Heart left ventricle (tissue), 13 donors: Measurements from ENCODE around the gene MARCHF3.

Experiments used
- CTCF ChIP-seq, 12 donors: fragments of 200-600 bp; sonication (generic) in 4 of 12; IDR thresholded peaks; one replicate each; pipeline versions ENCODE4 v1.5.0 to v1.8.0; 2018 to 2022; ENCODE audit warnings: antibody characterized with exemption in 12 of 12, mild to moderate bottlenecking in 5 of 12
- POLR2A ChIP-seq, 2 donors: fragments of 450-650 bp; IDR thresholded peaks; one replicate each; pipeline ENCODE4 v1.6.1; 2017; ENCODE audit warnings: antibody characterized with exemption in 2 of 2, mild to moderate bottlenecking in 2 of 2, moderate library complexity in 2 of 2
- donor health status: ischemic (EF 13 %, LVEDD 7.1; RV severe dilation, severe dysfunction).
- donor health status: DM: no; HTN: yes; CAD: no.
- donor health status: DM: no; HTN: no; CAD: no.
- donor health status: ischemic (EF 25% LVEDD 6.9; RV normal size, moderate dysfunction).
- donor health status: ischemic (EF 25% LVEDD 5.7; RV mildly dilated, moderate dysfunction).
- donor health status: ischemic (EF 35%, LVEDD 5.7; RV mildly dilated, moderate dysfunction).
- donor health status: nonischemic (EF 11% LVEDD 7.7; RV severe dilation, severe dysfunction).
- donor health status: DM: yes; HTN: yes; CAD: no.
- donor health status: PGD.
- donor health status: ischemic (EF 29% LVEDD 5.4; RV normal size, mild dysfunction).
- donor health status: nonischemic (EF 23%, LVEDD 6.1; RV moderate dilation, normal function).

- no peak for TF ChIP-seq CTCF (IDR thresholded peaks at IDR 0.05)
- no peak for TF ChIP-seq POLR2A (IDR thresholded peaks at IDR 0.05)
Observed at GRCh38 chr5:126949475-126949874, 80.9 kb downstream of the MARCHF3 start.
